Panc1 (cell line): ENCODE results near the gene ZCCHC17.

Source experiments
- CTCF ChIP-seq: fragments of 450-650 bp; IDR thresholded peaks from 2 replicates; pipeline ENCODE4 v1.5.1; 2017; ENCODE audit warnings: mild to moderate bottlenecking
- POLR2AphosphoS5 ChIP-seq: IDR thresholded peaks from 2 replicates; pipeline ENCODE4 v1.6.1; 2012; ENCODE audit warnings: mild to moderate bottlenecking, low read depth, low read length, moderate library complexity
- SIN3A ChIP-seq: IDR thresholded peaks from 2 replicates; pipeline ENCODE4 v1.6.1; 2012; ENCODE audit warnings: low read depth, mild to moderate bottlenecking, low read length, moderate library complexity, borderline replicate concordance; ENCODE audit not compliant: insufficient read depth
- TCF7L2 ChIP-seq: IDR thresholded peaks from 2 replicates; pipeline ENCODE4 v1.6.1; 2011; ENCODE audit warnings: mild to moderate bottlenecking, low read depth, low read length, inconsistent platforms
- TF ChIP-seq, protein P1 (sequence below), 2 experiments: IDR thresholded peaks; 2 replicates each; pipeline ENCODE4 v1.6.1; 2011 to 2012; ENCODE audit warnings: low read depth in 2 of 2, control low read depth in 1 of 2, low read length in 1 of 2, mild to moderate bottlenecking in 1 of 2, moderate library complexity in 1 of 2; ENCODE audit not compliant: insufficient read depth in 1 of 2

DNA sequence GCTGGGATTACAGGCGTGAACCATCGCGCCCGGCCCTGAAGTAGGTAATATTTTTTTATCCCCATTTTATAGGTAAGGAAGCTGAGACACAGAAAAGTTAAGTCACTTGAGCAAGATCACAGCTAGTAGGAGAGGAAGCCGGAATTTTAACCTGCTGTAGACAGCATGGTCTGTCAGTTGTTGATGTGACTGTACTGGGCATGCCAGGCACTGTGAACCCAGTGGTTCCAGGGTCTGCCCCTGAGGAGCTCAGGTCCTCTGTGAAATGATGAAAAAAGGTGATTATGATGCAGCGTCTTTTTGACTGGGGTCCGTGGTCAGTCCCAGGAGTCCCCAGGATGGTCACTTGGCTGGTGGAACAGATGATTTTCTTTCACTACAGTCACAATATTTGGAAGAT lies 92.8 kb downstream of the ZCCHC17 start:
- TF ChIP-seq CTCF (no peak), POLR2AphosphoS5 (no peak), SIN3A (no peak), TCF7L2 (no peak)
- TF ChIP-seq, protein P1, sequence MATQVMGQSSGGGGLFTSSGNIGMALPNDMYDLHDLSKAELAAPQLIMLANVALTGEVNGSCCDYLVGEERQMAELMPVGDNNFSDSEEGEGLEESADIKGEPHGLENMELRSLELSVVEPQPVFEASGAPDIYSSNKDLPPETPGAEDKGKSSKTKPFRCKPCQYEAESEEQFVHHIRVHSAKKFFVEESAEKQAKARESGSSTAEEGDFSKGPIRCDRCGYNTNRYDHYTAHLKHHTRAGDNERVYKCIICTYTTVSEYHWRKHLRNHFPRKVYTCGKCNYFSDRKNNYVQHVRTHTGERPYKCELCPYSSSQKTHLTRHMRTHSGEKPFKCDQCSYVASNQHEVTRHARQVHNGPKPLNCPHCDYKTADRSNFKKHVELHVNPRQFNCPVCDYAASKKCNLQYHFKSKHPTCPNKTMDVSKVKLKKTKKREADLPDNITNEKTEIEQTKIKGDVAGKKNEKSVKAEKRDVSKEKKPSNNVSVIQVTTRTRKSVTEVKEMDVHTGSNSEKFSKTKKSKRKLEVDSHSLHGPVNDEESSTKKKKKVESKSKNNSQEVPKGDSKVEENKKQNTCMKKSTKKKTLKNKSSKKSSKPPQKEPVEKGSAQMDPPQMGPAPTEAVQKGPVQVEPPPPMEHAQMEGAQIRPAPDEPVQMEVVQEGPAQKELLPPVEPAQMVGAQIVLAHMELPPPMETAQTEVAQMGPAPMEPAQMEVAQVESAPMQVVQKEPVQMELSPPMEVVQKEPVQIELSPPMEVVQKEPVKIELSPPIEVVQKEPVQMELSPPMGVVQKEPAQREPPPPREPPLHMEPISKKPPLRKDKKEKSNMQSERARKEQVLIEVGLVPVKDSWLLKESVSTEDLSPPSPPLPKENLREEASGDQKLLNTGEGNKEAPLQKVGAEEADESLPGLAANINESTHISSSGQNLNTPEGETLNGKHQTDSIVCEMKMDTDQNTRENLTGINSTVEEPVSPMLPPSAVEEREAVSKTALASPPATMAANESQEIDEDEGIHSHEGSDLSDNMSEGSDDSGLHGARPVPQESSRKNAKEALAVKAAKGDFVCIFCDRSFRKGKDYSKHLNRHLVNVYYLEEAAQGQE (IDR thresholded peaks at IDR 0.05; ENCODE audit: insufficient read depth in 1 of 2, low read depth in 2 of 2, low read length in 1 of 2), result no peak
